Esophagus muscularis mucosa (tissue), 4 donors: ENCODE data around the gene UPK3B. TPM values are rescaled to one million over a fixed set of nuclear protein-coding genes. Genes with fewer than 3 reads are reported as not detected.
"Not testable (repeated sequence)": the region's sequence is repeated elsewhere in the genome, so short reads cannot be mapped to it uniquely, and the experiment has no call there.

Experiments used
- DNase-seq: peaks from one replicate; pipeline ENCODE4 v3.0.0-alpha.2; 2017; ENCODE audit errors: extremely low spot score
- H3K27ac ChIP-seq, 4 donors: fragments of 200-600 bp; sonication (generic); replicated peaks in 1 of 4; 1 replicate in 3 of 4; 2 replicates in 1 of 4; pipeline ENCODE4 v1.5.1; 2016 to 2019; ENCODE audit warnings: mild to moderate bottlenecking in 1 of 4
- H3K27me3 ChIP-seq, 4 donors: fragments of 200-600 bp; sonication (generic); one replicate each; pipeline versions ENCODE4 v1.5.1 to v1.6.0; 2016 to 2019
- H3K36me3 ChIP-seq, 4 donors: fragments of 200-600 bp; sonication (generic); one replicate each; pipeline ENCODE4 v1.5.1; 2016 to 2019
- H3K4me1 ChIP-seq, 4 donors: fragments of 200-600 bp; sonication (generic); one replicate each; pipeline ENCODE4 v1.5.1; 2016 to 2019
- H3K4me3 ChIP-seq, 4 donors: fragments of 200-600 bp; sonication (generic); 1 replicate in 2 of 4; 2 replicates in 2 of 4; pipeline ENCODE4 v1.5.1; 2016 to 2019; ENCODE audit warnings: mild to moderate bottlenecking in 4 of 4, moderate library complexity in 1 of 4
- H3K9me3 ChIP-seq, 4 donors: fragments of 200-600 bp; sonication (generic); 1 replicate in 3 of 4; 2 replicates in 1 of 4; pipeline ENCODE4 v1.5.1; 2016 to 2019
- WGBS: methylation state at CpG from one replicate; pipeline ENCODE4 v1.1.5; 2018; 5-methylcytosine and 5-hydroxymethylcytosine counted together
- intact Hi-C: fragments of 100-400 bp; cut with DNase I; formaldehyde crosslinking; loops from one replicate; pipeline ENCODE4 v1.15.1; 2023
- total RNA-seq, 4 donors: library from RNA; depleted of rRNA; stranded (reverse); fragments of >200 nt; gene quantifications; one replicate each; pipeline versions ENCODE4 v1.1.0 to v1.2.1, GENCODE V29; 2016

UPK3B gene
- total RNA-seq, 4 donors from 2014 or later = 0.75 to 0.84 TPM; not detected in 2

DNA sequence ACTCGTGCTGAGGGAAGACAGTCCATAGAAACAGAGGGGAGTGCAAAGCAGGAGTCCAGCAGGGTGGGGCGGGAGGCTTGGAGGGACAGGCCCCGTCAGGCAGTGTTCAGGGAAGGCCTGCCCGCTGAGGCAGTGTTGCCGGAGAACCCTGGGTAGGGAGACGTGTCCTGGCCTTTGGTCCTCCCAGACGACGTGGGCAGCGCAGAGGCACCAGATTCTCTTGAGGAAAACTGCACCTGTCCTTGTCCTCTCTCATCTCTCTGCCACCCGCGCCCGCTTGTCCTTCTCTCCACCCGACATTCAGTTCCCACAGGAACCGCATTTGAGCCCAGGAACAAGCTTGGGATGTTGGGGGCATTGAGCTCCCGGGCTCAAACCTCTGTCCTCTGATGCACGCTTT, 14.6 kb upstream of the UPK3B start:
- no CpG with 5 or more reads among the region's 16 CpGs for WGBS
- H3K4me1 ChIP-seq, H3K27ac ChIP-seq, DNase-seq, H3K27me3 ChIP-seq, H3K4me3 ChIP-seq, intact Hi-C loops, H3K9me3 ChIP-seq: not testable (repeated sequence)
- H3K36me3 ChIP-seq = peaks cover 0 to 25% (median 1%) of the 10 kb centered on the region in 4 donors

DNA sequence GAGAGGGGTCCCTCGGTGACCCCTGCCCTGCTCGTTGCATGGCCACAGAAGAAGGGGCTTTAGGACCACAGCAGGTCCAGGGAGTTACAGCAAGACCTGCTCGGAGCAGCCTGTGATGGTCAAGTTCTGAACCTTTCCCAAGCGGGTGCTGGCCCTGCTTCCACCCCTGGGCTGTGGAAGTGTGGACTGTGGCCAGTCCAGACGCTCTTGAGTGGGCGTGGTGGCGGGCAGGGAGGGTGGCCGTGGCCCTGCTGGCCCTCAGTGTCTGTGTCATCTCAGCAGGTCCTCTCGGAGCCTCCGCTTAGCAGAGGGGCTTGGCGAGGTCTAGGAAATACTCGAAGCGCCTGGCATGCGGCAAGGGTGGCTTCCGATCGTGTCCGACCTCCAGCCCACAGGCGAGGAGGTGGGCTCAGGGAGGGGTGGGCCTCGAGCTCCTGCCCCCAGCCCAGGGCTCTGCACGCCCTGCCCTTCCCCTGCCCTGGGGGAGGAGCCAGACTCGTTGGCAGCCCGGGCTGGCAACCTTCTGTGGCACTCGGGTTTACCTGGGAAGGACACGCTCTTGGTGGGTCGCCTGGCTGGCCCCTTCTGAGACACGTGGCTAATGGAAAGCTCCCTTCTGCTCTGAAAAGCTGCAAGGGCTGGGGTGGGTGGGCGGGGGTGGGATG, 12.3 kb upstream of the UPK3B start:
- H3K9me3 ChIP-seq, H3K27me3 ChIP-seq, H3K4me1 ChIP-seq, intact Hi-C loops, H3K27ac ChIP-seq, H3K4me3 ChIP-seq, DNase-seq: not testable (repeated sequence)
- WGBS = no CpG with 5 or more reads among the region's 27 CpGs
- H3K36me3 ChIP-seq = peaks cover 7 to 38% (median 15%) of the 10 kb centered on the region in 4 donors

DNA sequence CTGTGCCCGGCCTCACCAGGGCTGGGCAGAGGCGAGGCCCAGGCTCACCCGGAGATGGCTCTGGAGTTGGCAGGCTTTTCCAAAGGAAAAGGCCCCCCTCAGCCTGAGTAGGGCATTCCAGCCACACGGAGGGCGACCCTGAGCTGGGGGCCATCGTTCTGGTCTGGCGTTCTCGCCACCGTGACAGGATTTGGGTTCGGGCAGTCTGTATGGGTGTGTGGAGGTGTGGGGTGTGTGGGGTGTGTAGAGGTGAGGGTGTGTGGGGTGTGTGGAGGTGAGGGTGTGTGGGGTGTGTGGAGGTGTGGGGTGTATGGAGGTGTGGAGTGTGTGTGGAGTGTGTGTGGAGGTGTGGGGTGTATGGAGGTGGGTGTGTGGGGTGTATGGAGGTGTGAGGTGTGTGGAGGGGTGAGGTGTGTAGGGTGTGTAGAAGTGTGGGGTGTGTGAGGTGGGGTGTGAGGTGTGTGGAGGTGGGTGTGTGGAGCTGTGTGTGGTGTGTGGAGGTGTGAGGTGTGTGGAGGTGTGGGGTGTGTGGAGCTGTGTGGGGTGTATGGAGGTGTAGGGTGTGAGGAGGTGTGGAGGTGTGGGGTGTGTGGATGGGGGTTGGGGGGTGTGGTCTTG, 11.7 kb upstream of the UPK3B start:
- H3K4me1 ChIP-seq, H3K9me3 ChIP-seq, intact Hi-C loops, DNase-seq, H3K4me3 ChIP-seq, H3K27me3 ChIP-seq, H3K27ac ChIP-seq: not testable (repeated sequence)
- peaks cover 7 to 38% (median 17%) of the 10 kb centered on the region in 4 donors for H3K36me3 ChIP-seq
- 100% methylated on average over 5 of the region's 10 CpGs for WGBS

DNA sequence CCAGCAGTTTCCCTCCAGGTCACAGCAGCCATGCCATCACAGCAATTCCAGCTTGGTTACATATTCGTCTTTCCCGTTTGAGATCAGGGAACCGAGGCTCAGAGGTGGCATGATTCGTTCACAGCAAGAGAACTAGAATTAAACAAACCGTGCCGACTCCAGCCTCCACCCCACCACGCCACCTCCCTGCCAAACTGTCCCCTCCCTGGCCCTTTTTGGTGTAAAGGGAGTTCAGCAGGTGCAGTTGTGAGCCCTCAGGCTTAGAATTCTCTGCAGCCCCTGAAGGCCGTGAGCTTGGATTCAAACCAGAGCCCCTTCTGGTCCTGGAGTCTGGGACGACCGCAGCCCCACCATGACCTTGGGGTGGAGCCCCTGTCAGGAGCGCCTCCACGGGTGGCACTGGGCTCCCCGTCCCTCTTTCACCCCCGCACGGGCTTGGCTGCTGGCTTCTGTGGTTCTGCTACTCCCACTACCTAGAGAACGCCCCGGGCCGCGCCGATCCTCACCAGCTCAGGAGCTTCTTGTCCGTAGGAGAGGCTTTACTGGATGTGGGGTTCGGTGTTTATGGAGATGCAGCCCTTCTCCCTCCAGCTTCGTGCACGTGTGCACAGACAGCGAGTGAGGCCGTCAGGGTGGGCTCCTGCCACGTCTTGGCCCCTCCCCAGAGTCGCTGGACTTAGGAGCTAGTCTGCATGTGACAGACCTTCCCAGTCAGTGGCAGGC, 11.0 kb upstream of the UPK3B start:
- H3K27ac ChIP-seq, DNase-seq, H3K4me1 ChIP-seq, H3K9me3 ChIP-seq, H3K4me3 ChIP-seq, H3K27me3 ChIP-seq, intact Hi-C loops: not testable (repeated sequence)
- peaks cover 7 to 39% (median 17%) of the 10 kb centered on the region in 4 donors for H3K36me3 ChIP-seq
- WGBS = 76% methylated on average over 3 of the region's 28 CpGs

DNA sequence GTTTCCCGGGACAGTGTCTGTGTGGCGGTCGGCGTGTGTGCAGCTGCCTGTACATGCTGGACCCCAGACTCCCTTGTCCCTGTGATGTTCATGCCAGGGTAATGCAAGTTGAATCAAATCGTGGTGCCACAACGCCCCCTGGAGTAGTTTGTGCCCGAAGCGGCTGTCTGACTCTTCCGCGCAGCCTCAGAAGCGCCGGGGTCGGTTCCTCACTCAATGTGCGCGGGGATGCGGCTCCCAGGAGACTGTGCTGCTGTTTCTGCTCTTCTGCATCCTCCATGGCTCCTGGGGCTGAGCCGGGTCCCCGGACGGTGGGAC, 10.5 kb upstream of the UPK3B start:
- not testable (repeated sequence) for H3K4me1 ChIP-seq, H3K9me3 ChIP-seq, H3K4me3 ChIP-seq, DNase-seq, H3K27me3 ChIP-seq, H3K27ac ChIP-seq
- intact Hi-C loops = loop anchor here (10.0 kb wide), 1 partner anchor 495 kb away; no protein-coding TSS in a partner anchor
- peaks cover 7 to 44% (median 22%) of the 10 kb centered on the region in 4 donors for H3K36me3 ChIP-seq
- WGBS = no CpG with 5 or more reads among the region's 19 CpGs

DNA sequence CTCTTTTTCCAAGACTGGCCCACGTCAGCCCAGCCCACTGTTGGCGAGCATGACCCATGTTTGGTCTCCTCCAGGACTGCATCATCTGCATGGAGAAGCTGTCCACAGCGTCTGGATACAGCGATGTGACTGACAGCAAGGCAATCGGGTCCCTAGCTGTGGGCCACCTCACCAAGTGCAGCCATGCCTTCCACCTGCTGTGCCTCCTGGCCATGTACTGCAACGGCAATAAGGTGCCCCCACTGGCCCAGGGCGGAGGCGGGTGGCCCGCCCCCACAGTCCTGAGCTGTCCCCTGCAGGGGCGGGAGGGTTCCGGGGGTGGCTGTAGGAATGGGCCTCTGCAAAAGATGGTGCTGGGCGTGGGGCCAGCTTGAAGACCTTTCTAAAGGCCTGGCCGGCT, 8.1 kb upstream of the UPK3B start:
- H3K36me3 ChIP-seq = peaks cover 16 to 59% (median 38%) of the 10 kb centered on the region in 4 donors
- H3K9me3 ChIP-seq, H3K4me1 ChIP-seq, H3K27ac ChIP-seq, H3K4me3 ChIP-seq, H3K27me3 ChIP-seq, DNase-seq: not testable (repeated sequence)
- intact Hi-C loops = loop anchor here (10.0 kb wide), 1 partner anchor 493 kb away; no protein-coding TSS in a partner anchor
- WGBS = 20% methylated on average over 1 of the region's 13 CpGs

DNA sequence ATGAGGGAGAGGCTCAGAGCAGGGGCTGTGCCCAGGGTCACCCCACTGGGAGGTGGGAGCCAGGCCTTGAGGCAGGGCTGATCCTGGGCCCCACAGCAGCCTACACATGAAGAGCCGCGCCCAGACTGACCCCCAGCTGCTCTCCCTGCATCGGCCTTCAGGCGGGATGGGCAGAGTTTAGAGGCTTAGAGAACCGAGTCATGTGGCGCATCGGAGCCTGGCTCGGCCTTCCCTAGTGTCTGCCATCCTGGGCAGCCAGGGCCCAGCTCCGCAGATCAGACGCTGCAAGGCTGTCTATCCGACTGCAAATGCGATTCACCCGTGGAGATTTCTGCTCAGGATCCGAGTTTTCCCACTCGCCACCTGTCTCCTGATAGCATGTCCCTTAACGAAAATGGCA, 7.5 kb upstream of the UPK3B start:
- 82% methylated on average over 8 of the region's 16 CpGs for WGBS
- H3K4me3 ChIP-seq, H3K27me3 ChIP-seq, DNase-seq, H3K9me3 ChIP-seq, H3K27ac ChIP-seq, H3K4me1 ChIP-seq: not testable (repeated sequence)
- intact Hi-C loops = loop anchor here (10.0 kb wide), 1 partner anchor 492 kb away; no protein-coding TSS in a partner anchor
- H3K36me3 ChIP-seq = peaks cover 16 to 61% (median 38%) of the 10 kb centered on the region in 4 donors

DNA sequence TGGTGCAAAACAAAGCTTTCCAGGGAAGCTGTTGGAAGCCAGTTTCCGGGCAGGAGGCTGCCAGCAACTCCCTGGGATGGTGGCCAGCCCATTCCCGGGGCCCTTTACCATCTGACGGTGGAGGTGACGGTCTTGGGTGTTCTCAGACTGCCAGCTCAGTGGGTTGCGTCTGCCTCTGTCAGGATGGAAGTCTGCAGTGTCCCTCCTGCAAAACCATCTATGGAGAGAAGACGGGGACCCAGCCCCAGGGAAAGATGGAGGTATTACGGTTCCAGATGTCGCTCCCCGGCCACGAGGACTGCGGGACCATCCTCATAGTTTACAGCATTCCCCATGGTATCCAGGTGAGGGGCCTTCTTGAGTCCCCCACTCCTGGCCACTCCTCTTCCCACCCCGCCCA, 7.1 kb upstream of the UPK3B start:
- DNase-seq, H3K27me3 ChIP-seq, H3K9me3 ChIP-seq, H3K27ac ChIP-seq, H3K4me3 ChIP-seq, H3K4me1 ChIP-seq: not testable (repeated sequence)
- H3K36me3 ChIP-seq = peaks cover 16 to 58% (median 38%) of the 10 kb centered on the region in 4 donors
- 93% methylated on average over 10 of the region's 12 CpGs for WGBS
- intact Hi-C loops = loop anchor here (10.0 kb wide), 1 partner anchor 492 kb away; no protein-coding TSS in a partner anchor

DNA sequence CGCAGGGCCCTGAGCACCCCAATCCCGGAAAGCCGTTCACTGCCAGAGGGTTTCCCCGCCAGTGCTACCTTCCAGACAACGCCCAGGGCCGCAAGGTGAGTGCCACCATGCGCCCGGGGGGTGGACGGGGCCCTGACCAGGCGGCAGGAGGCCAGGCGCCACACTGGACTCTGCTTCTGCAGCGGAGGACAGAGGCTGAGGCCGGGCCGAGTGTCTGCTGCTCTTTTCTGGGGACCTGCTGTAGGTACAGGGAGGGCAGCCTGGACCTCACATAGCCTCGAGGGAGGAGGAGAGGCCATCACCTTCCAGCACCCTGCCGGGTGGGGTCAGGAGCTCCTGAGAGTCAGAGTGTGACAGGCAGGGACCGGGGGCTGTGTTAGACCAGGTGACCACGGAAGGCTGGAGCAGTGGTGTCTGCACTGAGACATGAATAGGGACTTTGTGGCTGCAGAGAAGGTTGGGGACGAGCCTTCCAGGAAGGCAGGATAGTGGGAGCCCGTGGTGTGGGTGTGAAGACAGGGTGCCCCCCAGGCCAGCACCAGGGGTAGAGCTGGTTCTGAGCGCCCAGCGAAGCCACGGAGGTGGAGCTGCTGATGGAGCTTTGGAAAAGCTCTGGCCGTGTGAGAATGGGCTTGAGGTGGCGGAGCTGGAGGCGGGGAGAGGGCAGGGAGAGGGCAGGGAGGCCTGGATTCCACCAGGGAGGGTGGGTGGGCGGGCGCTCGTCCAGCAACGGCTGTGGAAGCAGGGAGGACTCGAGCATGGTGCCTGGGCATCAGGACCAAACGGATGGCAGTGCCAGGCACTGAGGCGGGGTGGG, 5.8 kb upstream of the UPK3B start:
- 88% methylated on average over 17 of the region's 33 CpGs for WGBS

More for the DNA sequence above, 5.8 kb upstream of the UPK3B start:
- H3K4me3 ChIP-seq, H3K27me3 ChIP-seq, H3K4me1 ChIP-seq, H3K27ac ChIP-seq, H3K9me3 ChIP-seq, DNase-seq: not testable (repeated sequence)
- intact Hi-C loops = loop anchor here (10.0 kb wide), 1 partner anchor 490 kb away; no protein-coding TSS in a partner anchor
- peaks cover 16 to 56% (median 38%) of the 10 kb centered on the region in 4 donors for H3K36me3 ChIP-seq
